GM10266 (cell line): ENCODE results near the gene KCNG2.

Source experiments
- DNase-seq: peaks from one replicate; pipeline ENCODE4 v3.0.0; 2012; ENCODE audit errors: extremely low spot score
- CTCF ChIP-seq: IDR thresholded peaks from 2 replicates; pipeline ENCODE4 v1.5.1; 2012; ENCODE audit warnings: mild to moderate bottlenecking, low read depth; ENCODE audit not compliant: control insufficient read depth, insufficient read depth; ENCODE audit errors: missing control alignments

Gene KCNG2

GRCh38 chr18:79802298-79802697 lies 4.6 kb downstream of the KCNG2 start:
- TF ChIP-seq CTCF = no peak
- no peak for DNase-seq

- DNase-seq = no peak
- no peak for TF ChIP-seq CTCF
Observed at GRCh38 chr18:79803611-79804051, 5.9 kb downstream of the KCNG2 start.

- DNase-seq = no peak
- TF ChIP-seq CTCF = no peak
Observed at GRCh38 chr18:79804130-79804787, 6.5 kb downstream of the KCNG2 start.

- no peak for TF ChIP-seq CTCF
- no peak for DNase-seq
Observed at GRCh38 chr18:79805211-79805887, 7.6 kb downstream of the KCNG2 start.

- no peak for DNase-seq
- TF ChIP-seq CTCF = no peak
Observed at GRCh38 chr18:79805926-79806487, 8.3 kb downstream of the KCNG2 start.

GRCh38 chr18:79806976-79807841 lies 9.5 kb downstream of the KCNG2 start:
- TF ChIP-seq CTCF = no peak
- no peak for DNase-seq
